Esophagus squamous epithelium (tissue), 4 donors: ENCODE results near the gene ANKRD34A.

Experiments
- POLR2A ChIP-seq, 4 donors: fragments of 450-650 bp; IDR thresholded peaks; one replicate each; pipeline ENCODE4 v1.6.1; 2017; ENCODE audit warnings: antibody characterized with exemption in 4 of 4, mild to moderate bottlenecking in 4 of 4, moderate library complexity in 3 of 4
- TF ChIP-seq, protein P1 (sequence below), 6 experiments: fragments of 450-650 bp in 4 of 6; fragments of 200-600 bp in 2 of 6; sonication (generic) in 2 of 6; IDR thresholded peaks; one replicate each; pipeline ENCODE4 v1.5.1; 2016 to 2019; ENCODE audit warnings: antibody characterized with exemption in 6 of 6, mild to moderate bottlenecking in 4 of 6, moderate library complexity in 4 of 6

DNA sequence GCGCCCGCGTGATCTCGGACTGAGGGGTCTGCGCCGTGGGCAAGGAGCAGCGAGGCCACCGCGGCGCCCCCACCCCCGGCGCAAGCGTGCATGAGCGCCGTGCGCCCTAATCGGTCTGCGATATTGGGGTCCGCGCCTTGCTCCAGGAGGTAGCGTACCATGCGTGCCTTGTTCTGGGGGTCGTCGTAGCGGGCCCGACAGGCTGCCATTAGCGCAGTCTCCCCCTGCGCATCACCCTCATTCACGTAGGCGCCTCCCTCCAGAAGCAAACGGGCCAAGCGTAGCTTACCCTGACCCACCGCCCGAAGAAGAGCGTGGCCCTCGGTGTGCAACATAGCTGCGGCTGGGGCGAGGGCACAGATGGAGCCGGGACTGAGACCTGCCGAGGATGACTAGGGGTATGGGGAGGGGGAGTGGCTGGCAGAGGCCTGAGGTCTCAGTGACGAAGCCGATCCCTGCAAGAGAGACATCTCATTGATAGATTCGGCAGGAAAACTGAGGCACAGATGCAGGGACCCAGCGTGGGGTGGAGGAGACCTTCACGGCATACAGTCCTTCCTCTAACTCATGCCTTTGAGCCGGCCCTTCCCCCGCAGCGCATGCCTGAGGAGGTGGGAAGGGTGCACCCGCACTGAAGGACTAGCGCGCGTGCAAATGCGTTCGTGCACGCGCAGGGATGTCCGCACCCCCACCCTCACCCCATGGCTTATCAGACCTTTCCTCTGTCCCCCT is 2.8 kb downstream of the ANKRD34A start:
- peak in 1 of 4 donors; percentile 32 for TF ChIP-seq POLR2A (IDR thresholded peaks at IDR 0.05)
- TF ChIP-seq, protein P1, sequence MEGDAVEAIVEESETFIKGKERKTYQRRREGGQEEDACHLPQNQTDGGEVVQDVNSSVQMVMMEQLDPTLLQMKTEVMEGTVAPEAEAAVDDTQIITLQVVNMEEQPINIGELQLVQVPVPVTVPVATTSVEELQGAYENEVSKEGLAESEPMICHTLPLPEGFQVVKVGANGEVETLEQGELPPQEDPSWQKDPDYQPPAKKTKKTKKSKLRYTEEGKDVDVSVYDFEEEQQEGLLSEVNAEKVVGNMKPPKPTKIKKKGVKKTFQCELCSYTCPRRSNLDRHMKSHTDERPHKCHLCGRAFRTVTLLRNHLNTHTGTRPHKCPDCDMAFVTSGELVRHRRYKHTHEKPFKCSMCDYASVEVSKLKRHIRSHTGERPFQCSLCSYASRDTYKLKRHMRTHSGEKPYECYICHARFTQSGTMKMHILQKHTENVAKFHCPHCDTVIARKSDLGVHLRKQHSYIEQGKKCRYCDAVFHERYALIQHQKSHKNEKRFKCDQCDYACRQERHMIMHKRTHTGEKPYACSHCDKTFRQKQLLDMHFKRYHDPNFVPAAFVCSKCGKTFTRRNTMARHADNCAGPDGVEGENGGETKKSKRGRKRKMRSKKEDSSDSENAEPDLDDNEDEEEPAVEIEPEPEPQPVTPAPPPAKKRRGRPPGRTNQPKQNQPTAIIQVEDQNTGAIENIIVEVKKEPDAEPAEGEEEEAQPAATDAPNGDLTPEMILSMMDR (IDR thresholded peaks at IDR 0.05): no peak
